Measurements from ENCODE around the gene ADCYAP1R1.
"Not testable (repeated sequence)": the region's sequence is repeated elsewhere in the genome, so short reads cannot be mapped to it uniquely, and the experiment has no call there.

ADCYAP1R1 gene

GRCh38 chr7:31146030-31146429 is 93.9 kb downstream of the ADCYAP1R1 start:
- no peak for DNase-seq

- DNase-seq = no peak
Observed at GRCh38 chr7:31146538-31146937, 94.4 kb downstream of the ADCYAP1R1 start.

- DNase-seq = no peak
Observed at GRCh38 chr7:31151849-31152248, 99.7 kb downstream of the ADCYAP1R1 start.

- DNase-seq = not testable (repeated sequence)
Observed at GRCh38 chr7:31153318-31153717, 101.2 kb downstream of the ADCYAP1R1 start.

GRCh38 chr7:31160941-31161340 is 108.8 kb downstream of the ADCYAP1R1 start:
- DNase-seq = no peak

Data from right forelimb (tissue), 1 donor.